A673 (cell line): Measurements from ENCODE around the gene SLC7A10. TPM values are rescaled to one million over a fixed set of nuclear protein-coding genes. Genes with fewer than 3 reads are reported as not detected.

Source experiments
- Bru-seq: library from RNA; stranded (reverse); fragments of 400-500 nt; gene quantifications from one replicate; lab custom pipeline; 2021; lab: Mats Ljungman, UMichigan
- BruChase-seq, 2 experiments: library from RNA; stranded (reverse); fragments of 400-500 nt; gene quantifications; one replicate each; lab custom pipeline; 2021; lab: Mats Ljungman, UMichigan
- BruUV-seq: library from RNA; stranded (reverse); fragments of 400-500 nt; replicated peaks from 2 replicates; lab custom pipeline; 2021; lab: Mats Ljungman, UMichigan
- CTCF ChIA-PET: fragments of 300-600 bp; sonication (Branson Sonifier 250); formaldehyde crosslinking; loops from one replicate; lab custom pipeline; 2022; ENCODE audit warnings: antibody characterized with exemption; lab: Charles Lee
- POLR2A ChIA-PET: fragments of 300-600 bp; sonication (Branson Sonifier 250); formaldehyde crosslinking; loops from one replicate; lab custom pipeline; 2022; ENCODE audit warnings: antibody characterized with exemption; ENCODE audit not compliant: low non-redundant PET; lab: Charles Lee
- DNase-seq: peaks from one replicate; pipeline ENCODE4 v3.0.0-alpha.2; 2015; ENCODE audit warnings: low spot score
- H3K27ac ChIP-seq: fragments of 200-600 bp; sonication (generic); 2 replicates; pipeline ENCODE4 v1.5.1; 2016; ENCODE audit warnings: mixed run types, low read depth, mild to moderate bottlenecking, mixed read lengths, antibody characterized with exemption, low read length; ENCODE audit not compliant: poor library complexity, severe bottlenecking
- H3K27me3 ChIP-seq: fragments of 200-600 bp; sonication (generic); replicated peaks from 2 replicates; pipeline ENCODE4 v1.6.1; 2017; ENCODE audit warnings: mixed run types, low read depth, mild to moderate bottlenecking, mixed read lengths, antibody characterized with exemption, low read length; ENCODE audit not compliant: insufficient read depth, poor library complexity
- H3K36me3 ChIP-seq: fragments of 200-600 bp; sonication (generic); 2 replicates; pipeline ENCODE4 v1.6.1; 2016; ENCODE audit warnings: mixed run types, mild to moderate bottlenecking, mixed read lengths, antibody characterized with exemption, low read length; ENCODE audit not compliant: insufficient read depth, poor library complexity, severe bottlenecking
- H3K4me1 ChIP-seq: fragments of 200-600 bp; sonication (generic); 2 replicates; pipeline ENCODE4 v1.6.1; 2017; ENCODE audit warnings: mixed run types, mild to moderate bottlenecking, mixed read lengths, antibody characterized with exemption, low read length; ENCODE audit not compliant: insufficient read depth, poor library complexity, severe bottlenecking
- H3K4me3 ChIP-seq: fragments of 200-600 bp; sonication (generic); 2 replicates; pipeline ENCODE4 v1.5.1; 2016; ENCODE audit warnings: low read depth, mixed run types, mild to moderate bottlenecking, mixed read lengths, low read length; ENCODE audit not compliant: poor library complexity, severe bottlenecking
- H3K9me3 ChIP-seq: fragments of 200-600 bp; sonication (generic); 2 replicates; pipeline ENCODE4 v1.6.1; 2016; ENCODE audit warnings: mixed run types, low read depth, mild to moderate bottlenecking, mixed read lengths, antibody characterized with exemption, low read length; ENCODE audit not compliant: poor library complexity, severe bottlenecking
- CTCF ChIP-seq: fragments of 300-800, 200-600 bp; sonication (generic); conservative IDR thresholded peaks from 2 replicates; pipeline ENCODE4 v1.5.1; 2017; ENCODE audit warnings: low read depth, mild to moderate bottlenecking, antibody characterized with exemption, low read length, moderate library complexity, mixed read lengths
- EZH2 ChIP-seq: fragments of 200-600 bp; sonication (generic); IDR thresholded peaks from 2 replicates; pipeline ENCODE4 v1.6.1; 2017; ENCODE audit warnings: borderline replicate concordance, low read depth, mild to moderate bottlenecking, mixed read lengths, antibody characterized with exemption, low read length; ENCODE audit not compliant: poor library complexity, severe bottlenecking
- intact Hi-C: fragments of 100-400 bp; cut with micrococcal nuclease; formaldehyde crosslinking; loops from one replicate; pipeline ENCODE4 v1.10.0; 2022; ENCODE audit not compliant: unreplicated experiment
- long read RNA-seq: library from polyadenylated mRNA; stranded (forward); transcript quantifications from one replicate; pipeline ENCODE4 v2.0.0, GENCODE V29; 2022
- total RNA-seq: library from RNA; stranded (reverse); gene quantifications from 2 replicates; pipeline ENCODE4 v1.2.3, GENCODE V29; 2021

The SLC7A10 gene
- total RNA-seq (0.17 and 0.28 TPM in 2 replicates), Bru-seq, nascent RNA (not detected), BruChase-seq, experiment 1, labeled RNA remaining after a 2-hour chase (percentile 9 among the genes with signal in this experiment), BruChase-seq, experiment 2, labeled RNA remaining after a 6-hour chase (percentile 14 among the genes with signal in this experiment)
- long read RNA-seq, partial matches to known transcripts, result 0 of 1 reads
- long read RNA-seq, other reads (novel, unspliced or antisense), result 0 of 1 reads

DNA sequence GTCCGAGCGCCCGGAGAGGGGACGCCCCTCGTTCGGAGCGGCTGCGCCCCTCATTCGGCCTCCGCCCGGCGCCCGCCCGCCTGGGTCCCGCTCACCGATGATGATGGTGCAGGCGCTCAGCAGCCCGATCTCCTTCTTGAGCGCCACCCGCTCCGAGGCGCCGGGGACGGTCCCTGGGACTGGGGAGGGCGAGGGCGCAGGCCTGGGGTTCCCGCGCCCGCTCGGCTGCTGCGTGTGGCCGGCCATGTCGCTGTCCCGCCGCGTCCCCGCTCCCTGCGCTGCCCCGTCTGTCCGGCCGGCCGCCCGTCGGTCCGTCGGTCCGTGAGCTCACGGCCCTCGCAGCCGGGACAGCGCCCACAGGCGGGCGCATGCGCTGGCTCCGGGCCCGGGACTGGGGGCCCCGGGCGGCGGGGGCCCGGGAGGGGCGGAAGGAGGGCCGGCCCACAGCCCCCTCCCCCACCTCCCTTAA, at the start of gene SLC7A10:
SLC7A10 (minus strand) TSS at position 393 of the 469 bp plus-strand sequence; CDS start at position 246, 147 bp downstream.
- no peaks in the 10 kb centered on the region for H3K4me1 ChIP-seq
- intact Hi-C loops, result no loop called here
- CTCF ChIA-PET, result interaction anchor here (0.7 to 1.0 kb wide), 3 partner anchors 10 to 1046 kb away, joined by 3 to 4 read pairs (median 4); no protein-coding TSS in a partner anchor
- no peak within 1 kb of the TSS for H3K27ac ChIP-seq
- H3K36me3 ChIP-seq, result no peaks in the 10 kb centered on the region
- no TSS peak for BruUV-seq
- POLR2A ChIA-PET, result no interaction called here
- H3K4me3 ChIP-seq, result peak within 1 kb of the TSS; percentile 27
- DNase-seq, result no peak
- TF ChIP-seq EZH2, result peak; percentile 77
- no peak for TF ChIP-seq CTCF
- peaks cover 52% of the 10 kb centered on the region for H3K27me3 ChIP-seq
- H3K9me3 ChIP-seq, result peaks cover 19% of the 10 kb centered on the region

GRCh38 chr19:33274663-33275558, 49.3 kb upstream of the SLC7A10 start:
- no peaks in the 10 kb centered on the region for H3K36me3 ChIP-seq
- POLR2A ChIA-PET, result no interaction called here
- no peak overlapping the region for H3K4me3 ChIP-seq

More at GRCh38 chr19:33274663-33275558, 49.3 kb upstream of the SLC7A10 start:
- DNase-seq, result no peak
- no TSS peak for BruUV-seq
- CTCF ChIA-PET, result no interaction called here
- no peak for TF ChIP-seq EZH2
- TF ChIP-seq CTCF, result no peak
- intact Hi-C loops, result no loop called here
- Histone ChIP-seq H3K4me1 (peaks cover 6% of the 10 kb centered on the region), H3K9me3 (no peaks in the 10 kb centered on the region), H3K27ac (no peak overlapping the region), H3K27me3 (no peaks in the 10 kb centered on the region)
